K562 (cell line): ENCODE results near the gene TOR1A. TPM values are rescaled to one million over a fixed set of nuclear protein-coding genes. Genes with fewer than 3 reads are reported as not detected.
A peak's percentile ranks its signal among the peaks of the same experiment; 100 is the strongest.

Source experiments
- HMG20B ChIP-seq: fragments of 250-450 bp; sonication (Bioruptor Pico); IDR thresholded peaks from 2 replicates; pipeline ENCODE4 v1.5.0; 2021; ENCODE audit warnings: mild to moderate bottlenecking
- MNT ChIP-seq, 2 experiments: fragments of 450-650 bp; conservative IDR thresholded peaks; 2 replicates each; pipeline ENCODE4 v1.6.1; 2017; ENCODE audit warnings: mild to moderate bottlenecking in 2 of 2, moderate library complexity in 2 of 2
- REST ChIP-seq, 2 experiments: fragments of 450-650 bp; formaldehyde crosslinking in 1 of 2; IDR thresholded peaks; 2 replicates each; pipeline versions ENCODE4 v1.4.0 to v1.6.1; 2014 to 2020; ENCODE audit warnings: mild to moderate bottlenecking in 2 of 2, borderline replicate concordance in 1 of 2, low read depth in 1 of 2
- SNRNP70 ChIP-seq: fragments of 200-400 bp; formaldehyde crosslinking; optimal IDR thresholded peaks from 2 replicates; pipeline ENCODE3; 2017; ENCODE audit warnings: low read depth, low read length
- SRSF7 ChIP-seq: fragments of 200-400 bp; formaldehyde crosslinking; optimal IDR thresholded peaks from 2 replicates; pipeline ENCODE3; 2017; ENCODE audit warnings: mild to moderate bottlenecking, low read depth, low read length
- VEZF1 ChIP-seq: fragments of 200-800 bp; sonication (Bioruptor generic); IDR thresholded peaks from 2 replicates; pipeline ENCODE4 v1.6.1; 2017; ENCODE audit warnings: missing genetic modification characterization, missing compliant biosample characterization
- ZBTB9 ChIP-seq: fragments of 450-650 bp; formaldehyde crosslinking; IDR thresholded peaks from 2 replicates; pipeline ENCODE4 v1.4.0; 2020; ENCODE audit warnings: mild to moderate bottlenecking, moderate library complexity
- ZNF263 ChIP-seq: sonication (generic); formaldehyde crosslinking; IDR thresholded peaks from 2 replicates; pipeline ENCODE4 v1.8.0; 2022; ENCODE audit warnings: mild to moderate bottlenecking, missing genetic modification reagents, borderline replicate concordance
- ZNF639 ChIP-seq, 2 experiments: fragments of 200-800 bp in 1 of 2; sonication (Bioruptor generic) in 1 of 2; sonication (generic) in 1 of 2; formaldehyde crosslinking in 1 of 2; IDR thresholded peaks in 1 of 2; conservative IDR thresholded peaks in 1 of 2; 2 replicates each; pipeline versions ENCODE4 v1.5.0 to v1.6.1; 2016 to 2020; ENCODE audit warnings: missing compliant biosample characterization in 1 of 2, missing genetic modification characterization in 1 of 2, missing genetic modification reagents in 1 of 2
- polyA plus RNA-seq, 8 experiments: library from polyadenylated mRNA; depleted of rRNA in 4 of 8; stranded (reverse) in 5 of 8; unstranded in 3 of 8; fragments of >200 nt; fragmentation: Nextera tagmentation in 2 of 8; fragmentation: Illumina TruSeq in 1 of 8; extraction: Ambion mirVana in 2 of 8; extraction: Trizol in 1 of 8; gene quantifications; 2 replicates each; pipeline versions ENCODE4 v1.2.1 to v1.2.3, GENCODE V29; 2011 to 2014; ENCODE audit warnings: inconsistent platforms in 1 of 8, missing spikeins in 1 of 8
- total RNA-seq, 7 experiments: library from RNA; depleted of rRNA in 6 of 7; stranded (reverse); fragments of >200 nt in 6 of 7; fragmentation: Illumina TruSeq in 2 of 7; extraction: Trizol in 2 of 7; gene quantifications; 2 replicates each; pipeline versions ENCODE4 v1.2.1 to v1.2.3, GENCODE V29; 2011 to 2021; ENCODE audit warnings: low replicate concordance in 1 of 7

The TOR1A gene
- total and polyA plus RNA-seq, 9 of the 15 experiments (the other 6 are each of a cell fraction or from before 2014, with no cell fraction given) = 4.5 to 85.8 (median 51.3) TPM

- no peak; the same call in 1 of the 2 replicates for TF ChIP-seq REST (IDR thresholded peaks at IDR 0.05; ENCODE audit: borderline replicate concordance)
- TF ChIP-seq REST (CRISPR knock-in tag; IDR thresholded peaks at IDR 0.05; ENCODE audit: low read depth) = peak; percentile 78; the same call in 1 of the 2 replicates
- TF ChIP-seq MNT (conservative IDR thresholded peaks at IDR 0.05) = peak; percentile 68 to 87
- TF ChIP-seq ZNF263 (CRISPR knock-in tag) = peak; percentile 69
- TF ChIP-seq SRSF7 = no peak
- TF ChIP-seq ZNF639 (CRISPR knock-in tag; conservative IDR thresholded peaks at IDR 0.05 in 1 of 2, IDR thresholded peaks at IDR 0.05 in 1 of 2) = peak in 1 of 2 experiments; percentile 57; a peak in 1 of 4 replicates
- peak; percentile 68 for TF ChIP-seq ZBTB9 (CRISPR knock-in tag)
- TF ChIP-seq VEZF1 (CRISPR knock-in tag) = peak; percentile 65; the same call in 1 of the 2 replicates
- TF ChIP-seq HMG20B = no peak
- TF ChIP-seq SNRNP70 = no peak
Measured at GRCh38 chr9:129802833-129803675, 20.9 kb downstream of the TOR1A start, which contains the start of gene TOR1B (continued).
